ENCODE measurements around the gene SKA3. TPM values are rescaled to one million over a fixed set of nuclear protein-coding genes. Genes with fewer than 3 reads are reported as not detected.
"Not testable (repeated sequence)": the region's sequence is repeated elsewhere in the genome, so short reads cannot be mapped to it uniquely, and the experiment has no call there.

SKA3 gene
- total RNA-seq, 1 donor from 2014 or later: not detected

DNA sequence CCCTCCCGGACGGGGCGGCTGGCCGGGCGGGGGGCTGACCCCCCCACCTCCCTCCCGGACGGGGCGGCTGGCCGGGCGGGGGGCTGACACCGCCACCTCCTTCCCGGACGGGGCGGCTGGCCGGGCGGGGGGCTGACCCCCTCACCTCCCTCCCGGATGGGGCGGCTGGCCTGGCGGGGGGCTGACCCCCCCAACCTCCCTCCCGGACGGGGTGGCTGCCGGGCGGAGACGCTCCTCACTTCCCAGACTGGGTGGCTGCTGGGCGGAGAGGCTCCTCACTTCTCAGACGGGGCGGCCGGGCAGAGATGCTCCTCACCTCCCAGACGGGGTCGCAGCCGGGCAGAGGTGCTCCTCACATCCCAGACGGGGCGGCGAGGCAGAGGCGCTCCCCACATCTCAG lies 10.1 kb upstream of the SKA3 start:
- intact Hi-C loops (cut with DNase I); H3K4me3 ChIP-seq; H3K4me1 ChIP-seq; DNase-seq (ENCODE audit: low spot score in 2 of 2); H3K27me3 ChIP-seq; H3K9me3 ChIP-seq; H3K36me3 ChIP-seq; H3K27ac ChIP-seq: not testable (repeated sequence)

DNA sequence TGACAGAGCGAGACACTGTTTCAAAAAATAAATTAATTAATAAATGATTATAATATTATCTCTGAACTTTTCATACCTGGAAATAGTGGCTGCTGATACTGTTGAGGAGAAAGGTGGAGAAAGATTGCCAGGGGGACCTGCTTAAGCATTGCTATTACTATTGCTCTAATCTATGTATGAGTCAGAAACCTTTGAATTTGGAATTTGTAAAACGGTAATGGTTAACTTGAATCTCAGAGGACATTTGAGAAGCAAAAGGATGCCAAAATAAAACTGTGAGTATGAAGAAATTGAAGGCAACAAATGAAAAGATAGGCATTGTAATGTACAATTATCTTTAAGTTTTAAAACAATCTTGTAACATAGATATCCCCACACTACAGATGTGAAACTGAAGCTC lies 5.3 kb upstream of the SKA3 start:
- intact Hi-C loops (cut with DNase I): no loop called here
- H3K4me3 ChIP-seq: no peak overlapping the region
- H3K27me3 ChIP-seq: no peaks in the 10 kb centered on the region
- peaks cover 0 to 6% of the 10 kb centered on the region in 2 donors for H3K4me1 ChIP-seq
- H3K27ac ChIP-seq: no peak overlapping the region
- no peaks in the 10 kb centered on the region for H3K9me3 ChIP-seq
- no peaks in the 10 kb centered on the region for H3K36me3 ChIP-seq
- TF ChIP-seq, protein P1, sequence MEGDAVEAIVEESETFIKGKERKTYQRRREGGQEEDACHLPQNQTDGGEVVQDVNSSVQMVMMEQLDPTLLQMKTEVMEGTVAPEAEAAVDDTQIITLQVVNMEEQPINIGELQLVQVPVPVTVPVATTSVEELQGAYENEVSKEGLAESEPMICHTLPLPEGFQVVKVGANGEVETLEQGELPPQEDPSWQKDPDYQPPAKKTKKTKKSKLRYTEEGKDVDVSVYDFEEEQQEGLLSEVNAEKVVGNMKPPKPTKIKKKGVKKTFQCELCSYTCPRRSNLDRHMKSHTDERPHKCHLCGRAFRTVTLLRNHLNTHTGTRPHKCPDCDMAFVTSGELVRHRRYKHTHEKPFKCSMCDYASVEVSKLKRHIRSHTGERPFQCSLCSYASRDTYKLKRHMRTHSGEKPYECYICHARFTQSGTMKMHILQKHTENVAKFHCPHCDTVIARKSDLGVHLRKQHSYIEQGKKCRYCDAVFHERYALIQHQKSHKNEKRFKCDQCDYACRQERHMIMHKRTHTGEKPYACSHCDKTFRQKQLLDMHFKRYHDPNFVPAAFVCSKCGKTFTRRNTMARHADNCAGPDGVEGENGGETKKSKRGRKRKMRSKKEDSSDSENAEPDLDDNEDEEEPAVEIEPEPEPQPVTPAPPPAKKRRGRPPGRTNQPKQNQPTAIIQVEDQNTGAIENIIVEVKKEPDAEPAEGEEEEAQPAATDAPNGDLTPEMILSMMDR (IDR thresholded peaks at IDR 0.05): no peak
- no peak for DNase-seq (ENCODE audit: low spot score in 2 of 2)

DNA sequence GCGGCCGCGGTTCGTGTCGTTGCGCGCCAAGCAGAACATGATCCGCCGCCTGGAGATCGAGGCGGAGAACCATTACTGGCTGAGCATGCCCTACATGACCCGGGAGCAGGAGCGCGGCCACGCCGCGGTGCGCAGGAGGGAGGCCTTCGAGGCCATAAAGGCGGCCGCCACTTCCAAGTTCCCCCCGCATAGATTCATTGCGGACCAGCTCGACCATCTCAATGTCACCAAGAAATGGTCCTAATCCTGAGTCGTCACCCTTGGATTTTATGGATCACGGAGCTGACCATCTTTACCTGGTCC lies 581 bp upstream of the SKA3 start:
- Histone ChIP-seq H3K9me3 (no peaks in the 10 kb centered on the region), H3K27me3 (no peaks in the 10 kb centered on the region), H3K36me3 (no peaks in the 10 kb centered on the region), H3K27ac (peak overlapping the region; percentile 94 to 95), H3K4me1 (peaks cover 0 to 6% of the 10 kb centered on the region in 2 donors), H3K4me3 (peak overlapping the region; percentile 82 to 89)
- intact Hi-C loops (cut with DNase I): loop anchor here (1.0 to 5.0 kb wide), 5 partner anchors 120 to 425 kb away; partner anchors contain the start of genes MICU2 and ZDHHC20
- no peak for DNase-seq (ENCODE audit: low spot score in 2 of 2)
- TF ChIP-seq, protein P1 (IDR thresholded peaks at IDR 0.05): no peak

DNA sequence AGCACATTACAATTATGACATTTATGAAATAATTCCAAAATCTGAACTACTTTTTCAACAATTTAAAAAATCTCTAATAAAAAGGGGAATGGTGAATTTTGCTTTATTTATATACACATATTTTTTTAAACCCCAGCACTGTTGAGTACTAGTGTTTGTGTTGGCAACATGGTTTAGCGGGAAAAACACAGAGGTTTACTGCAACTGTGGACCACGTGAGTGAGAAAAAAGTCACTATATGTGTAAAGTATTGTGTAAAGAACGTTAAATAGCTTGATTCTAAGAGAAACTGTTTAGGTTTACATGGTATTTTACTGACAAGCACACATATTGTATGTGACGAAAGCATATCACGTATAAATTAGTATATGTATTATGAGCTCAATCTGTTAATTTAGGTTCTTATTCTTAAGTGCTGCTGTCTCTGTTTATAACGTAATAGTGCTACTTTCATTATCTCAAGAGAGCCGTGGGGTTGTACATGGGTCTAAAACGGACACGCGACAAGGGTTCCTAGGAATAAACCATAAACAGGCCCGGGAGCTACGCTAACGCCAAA lies 617 bp downstream of the SKA3 start:
- H3K27me3 ChIP-seq: no peaks in the 10 kb centered on the region
- peak overlapping the region; percentile 82 to 89 for H3K4me3 ChIP-seq
- H3K27ac ChIP-seq: peak overlapping the region in 1 of 2 donors; percentile 95
- intact Hi-C loops (cut with DNase I): loop anchor here (1.0 to 5.0 kb wide), 5 partner anchors 121 to 427 kb away; partner anchors contain the start of genes MICU2 and ZDHHC20
- no peak for DNase-seq (ENCODE audit: low spot score in 2 of 2)
- no peaks in the 10 kb centered on the region for H3K9me3 ChIP-seq
- H3K4me1 ChIP-seq: peaks cover 0 to 6% of the 10 kb centered on the region in 2 donors
- TF ChIP-seq, protein P1 (IDR thresholded peaks at IDR 0.05): no peak
- H3K36me3 ChIP-seq: no peaks in the 10 kb centered on the region

DNA sequence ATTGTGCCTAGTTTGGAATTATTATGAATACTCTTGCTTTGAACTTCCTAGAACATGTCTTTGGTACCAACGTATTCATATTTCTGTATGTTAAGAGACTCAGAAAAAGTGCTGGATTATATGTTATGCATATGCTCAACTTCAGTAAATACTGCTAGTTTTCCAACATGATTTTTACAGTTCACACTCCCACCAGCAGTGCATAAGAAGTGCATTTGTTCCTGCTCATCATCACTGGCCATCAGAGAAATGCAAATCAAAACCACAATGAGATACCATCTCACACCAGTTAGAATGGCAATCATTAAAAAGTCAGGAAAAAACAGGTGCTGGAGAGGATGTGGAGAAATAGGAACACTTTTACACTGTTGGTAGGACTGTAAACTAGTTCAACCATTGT lies 2.6 kb downstream of the SKA3 start:
- H3K36me3 ChIP-seq; H3K27me3 ChIP-seq; H3K4me3 ChIP-seq; DNase-seq (ENCODE audit: low spot score in 2 of 2); intact Hi-C loops (cut with DNase I); H3K9me3 ChIP-seq; H3K27ac ChIP-seq; H3K4me1 ChIP-seq: not testable (repeated sequence)

DNA sequence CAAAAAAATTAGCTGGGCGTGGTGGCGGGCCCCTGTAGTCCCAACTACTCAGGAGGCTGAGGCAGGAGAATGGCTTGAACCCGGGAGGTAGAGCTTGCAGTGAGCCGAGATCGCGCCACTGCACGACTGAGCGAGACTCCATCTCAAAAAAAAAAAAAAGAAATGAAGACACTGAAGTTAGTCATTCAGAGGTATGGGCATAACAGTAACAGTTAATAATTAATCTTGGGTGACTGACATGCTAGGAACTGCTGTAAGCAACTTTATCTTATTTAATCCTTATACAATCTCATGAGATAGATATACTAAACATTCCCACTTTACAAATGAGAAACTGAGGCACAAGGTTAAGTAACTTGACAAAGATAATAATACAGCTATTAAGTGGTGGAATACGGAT lies 4.9 kb downstream of the SKA3 start:
- TF ChIP-seq, protein P1 (IDR thresholded peaks at IDR 0.05): no peak
- H3K27ac ChIP-seq: no peak overlapping the region

DNA sequence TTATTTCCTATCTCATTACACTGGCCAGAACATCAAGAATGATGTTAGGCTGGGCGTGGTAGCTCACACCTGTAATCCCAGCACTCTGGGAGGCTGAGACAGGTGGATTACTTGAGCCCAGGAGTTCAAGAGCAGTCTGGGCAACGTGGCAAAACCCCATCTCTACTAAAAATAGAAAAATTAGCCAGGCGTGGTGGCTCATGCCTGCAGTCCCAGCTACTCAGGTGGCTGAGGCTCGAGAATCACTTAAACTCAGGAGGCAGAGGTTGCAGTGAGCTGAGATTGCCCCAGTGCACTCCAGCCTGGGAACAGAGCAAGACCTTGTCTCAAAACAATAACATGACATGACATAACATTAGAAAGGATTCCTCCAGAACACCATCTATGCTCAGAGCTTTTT lies 10.7 kb downstream of the SKA3 start:
- H3K4me3 ChIP-seq; H3K9me3 ChIP-seq; H3K27ac ChIP-seq; DNase-seq (ENCODE audit: low spot score in 2 of 2); H3K36me3 ChIP-seq; H3K4me1 ChIP-seq; intact Hi-C loops (cut with DNase I); H3K27me3 ChIP-seq: not testable (repeated sequence)

More for the DNA sequence above, 4.9 kb downstream of the SKA3 start:
- H3K9me3 ChIP-seq: no peaks in the 10 kb centered on the region
- DNase-seq (ENCODE audit: low spot score in 2 of 2): no peak
- no peaks in the 10 kb centered on the region for H3K27me3 ChIP-seq
- H3K4me3 ChIP-seq: no peak overlapping the region
- intact Hi-C loops (cut with DNase I): no loop called here
- no peaks in the 10 kb centered on the region for H3K4me1 ChIP-seq
- H3K36me3 ChIP-seq: no peaks in the 10 kb centered on the region
